GM12878 (cell line): ENCODE data around the gene MIEF1. TPM values are rescaled to one million over a fixed set of nuclear protein-coding genes. Genes with fewer than 3 reads are reported as not detected.

Source experiments
- BCL11A ChIP-seq: IDR thresholded peaks from 2 replicates; pipeline ENCODE4 v1.6.1; 2011; ENCODE audit warnings: low read depth, low read length
- BCL3 ChIP-seq: IDR thresholded peaks from 2 replicates; pipeline ENCODE4 v1.6.1; 2011; ENCODE audit warnings: borderline replicate concordance, low read depth, mild to moderate bottlenecking, moderate library complexity, low read length; ENCODE audit not compliant: insufficient read depth, poor library complexity, severe bottlenecking
- BRCA1 ChIP-seq: IDR thresholded peaks from 2 replicates; pipeline ENCODE4 v1.6.1; 2011; ENCODE audit warnings: low read depth, low read length, improper control_type of control experiment
- CHD4 ChIP-seq: fragments of 200-600 bp; sonication (generic); IDR thresholded peaks from 2 replicates; pipeline ENCODE4 v1.6.1; 2016; ENCODE audit warnings: mild to moderate bottlenecking
- FOS ChIP-seq: IDR thresholded peaks from 3 replicates; pipeline ENCODE4 v1.6.1; 2011; ENCODE audit warnings: borderline replicate concordance; ENCODE audit not compliant: insufficient read length; ENCODE audit errors: extremely low read depth
- HCFC1 ChIP-seq: fragments of 150-350 bp; IDR thresholded peaks from 2 replicates; pipeline ENCODE4 v1.6.1; 2014; ENCODE audit warnings: low read length
- HDAC6 ChIP-seq: fragments of 200-600 bp; sonication (generic); IDR thresholded peaks from one replicate; pipeline ENCODE4 v1.8.0; 2017; ENCODE audit warnings: antibody characterized with exemption; ENCODE audit not compliant: unreplicated experiment
- IRF3 ChIP-seq: fragments of 450-650 bp; IDR thresholded peaks from 2 replicates; pipeline ENCODE4 v1.6.1; 2014; ENCODE audit warnings: mild to moderate bottlenecking
- IRF4 ChIP-seq: IDR thresholded peaks from 2 replicates; pipeline ENCODE4 v1.6.1; 2011; ENCODE audit warnings: low read depth, low read length
- KDM1A ChIP-seq: fragments of 200-600 bp; sonication (generic); IDR thresholded peaks from 2 replicates; pipeline ENCODE4 v1.6.1; 2016; ENCODE audit warnings: borderline replicate concordance
- MEF2B ChIP-seq: fragments of 450-650 bp; IDR thresholded peaks from 2 replicates; pipeline ENCODE4 v1.6.1; 2018; ENCODE audit warnings: mild to moderate bottlenecking, moderate library complexity; ENCODE audit not compliant: partially characterized antibody, poor library complexity, severe bottlenecking
- MTA2 ChIP-seq: fragments of 450-650 bp; IDR thresholded peaks from 2 replicates; pipeline ENCODE4 v1.6.1; 2016; ENCODE audit warnings: low read depth, mild to moderate bottlenecking, moderate library complexity
- NBN ChIP-seq: fragments of 450-650 bp; IDR thresholded peaks from 2 replicates; pipeline ENCODE4 v1.6.1; 2016
- NFIC ChIP-seq: IDR thresholded peaks from 2 replicates; pipeline ENCODE4 v1.6.1; 2012; ENCODE audit warnings: low read depth, mild to moderate bottlenecking, inconsistent platforms, low read length, moderate library complexity
- NR2C1 ChIP-seq: fragments of 450-650 bp; IDR thresholded peaks from 2 replicates; pipeline ENCODE4 v1.6.1; 2017; ENCODE audit warnings: antibody characterized with exemption, mild to moderate bottlenecking, moderate library complexity
- NR2F1 ChIP-seq: fragments of 450-650 bp; conservative IDR thresholded peaks from 2 replicates; pipeline ENCODE4 v1.6.1; 2017; ENCODE audit warnings: mild to moderate bottlenecking
- POLR2A ChIP-seq: IDR thresholded peaks from 2 replicates; pipeline ENCODE4 v1.6.1; 2011; ENCODE audit warnings: low read depth, mild to moderate bottlenecking, low read length
- RAD21 ChIP-seq: IDR thresholded peaks from 2 replicates; pipeline ENCODE4 v1.6.1; 2011; ENCODE audit warnings: mild to moderate bottlenecking, low read depth, low read length, moderate library complexity; ENCODE audit not compliant: insufficient read depth
- RCOR1 ChIP-seq: conservative IDR thresholded peaks from 2 replicates; pipeline ENCODE4 v1.6.1; 2012; ENCODE audit warnings: low read depth, low read length, improper control_type of control experiment
- RELA ChIP-seq: fragments of 450-650 bp; IDR thresholded peaks from 2 replicates; pipeline ENCODE4 v1.8.0; 2014; ENCODE audit warnings: borderline replicate concordance; ENCODE audit not compliant: partially characterized antibody
- SIX5 ChIP-seq: IDR thresholded peaks from 2 replicates; pipeline ENCODE4 v1.6.1; 2011; ENCODE audit warnings: mild to moderate bottlenecking, low read depth, low read length, moderate library complexity; ENCODE audit not compliant: severe bottlenecking
- SMARCA5 ChIP-seq: fragments of 450-650 bp; IDR thresholded peaks from 2 replicates; pipeline ENCODE4 v1.6.1; 2017; ENCODE audit warnings: mild to moderate bottlenecking
- SP1 ChIP-seq: IDR thresholded peaks from one replicate; pipeline ENCODE4 v1.6.1; 2011; ENCODE audit warnings: low read depth, low read length
- TARDBP ChIP-seq: IDR thresholded peaks from 2 replicates; pipeline ENCODE4 v1.6.1; 2016; ENCODE audit warnings: borderline replicate concordance
- TCF12 ChIP-seq: IDR thresholded peaks from 2 replicates; pipeline ENCODE4 v1.6.1; 2011; ENCODE audit warnings: low read depth, mild to moderate bottlenecking, low read length
- YBX1 ChIP-seq: fragments of 450-650 bp; IDR thresholded peaks from 2 replicates; pipeline ENCODE4 v1.6.1; 2016; ENCODE audit warnings: antibody characterized with exemption
- ZBTB33 ChIP-seq: fragments of 450-650 bp; IDR thresholded peaks from 2 replicates; pipeline ENCODE4 v1.6.1; 2017; ENCODE audit warnings: mild to moderate bottlenecking
- ZNF207 ChIP-seq: fragments of 450-650 bp; IDR thresholded peaks from 2 replicates; pipeline ENCODE4 v1.6.1; 2014; ENCODE audit warnings: antibody characterized with exemption, mild to moderate bottlenecking, borderline replicate concordance
- ZNF384 ChIP-seq: IDR thresholded peaks from 2 replicates; pipeline ENCODE4 v1.6.1; 2012; ENCODE audit warnings: low read depth, mild to moderate bottlenecking, low read length, improper control_type of control experiment, borderline replicate concordance
- ZZZ3 ChIP-seq: IDR thresholded peaks from 2 replicates; pipeline ENCODE4 v1.6.1; 2011; ENCODE audit warnings: low read depth; ENCODE audit not compliant: control insufficient read depth, insufficient read length
- polyA plus RNA-seq, 11 experiments: library from polyadenylated mRNA; depleted of rRNA in 4 of 11; unstranded in 6 of 11; stranded (reverse) in 5 of 11; fragments of >200 nt; fragmentation: Nextera tagmentation in 4 of 11; fragmentation: Illumina TruSeq in 1 of 11; extraction: Ambion mirVana in 4 of 11; extraction: Trizol in 1 of 11; gene quantifications; 1 replicate in 1 of 11; 2 replicates in 10 of 11; pipeline versions ENCODE4 v1.2.1 to v1.2.3, GENCODE V29; 2011 to 2016; ENCODE audit warnings: inconsistent platforms in 2 of 11, missing spikeins in 2 of 11, low read depth in 1 of 11
- total RNA-seq, 4 experiments: library from RNA; depleted of rRNA in 3 of 4; stranded (reverse); fragments of >200 nt in 3 of 4; fragmentation: Illumina TruSeq in 1 of 4; extraction: Trizol in 1 of 4; gene quantifications; 2 replicates each; pipeline versions ENCODE4 v1.2.1 to v1.2.3, GENCODE V29; 2013 to 2021

Gene MIEF1
- total and polyA plus RNA-seq, 10 of the 15 experiments (the other 5 are each of a cell fraction or from before 2014, with no cell fraction given): 12.4 to 52.3 (median 29.3) TPM

GRCh38 chr22:39520226-39521105 lies 18.4 kb downstream of the MIEF1 start, which contains the start of gene ATF4 (continued):
- TF ChIP-seq RCOR1 (no peak), BCL11A (no peak), SP1 (no peak), IRF4 (0 out of 2 replicates have a peak, but pooled peaks have one; percentile 8), POLR2A (peak; percentile 93), NBN (peak; percentile 97), NR2C1 (peak; percentile 76), SIX5 (no peak), RELA (peak; percentile 18), FOS (no peak), TARDBP (peak; percentile 90), RAD21 (no peak), HDAC6 (peak; percentile 96), SMARCA5 (0 out of 2 replicates have a peak, but pooled peaks have one; percentile 76), ZZZ3 (no peak), IRF3 (no peak), ZNF207 (peak; percentile 77; the same call in 1 of the 2 replicates), MTA2 (peak; percentile 63), BRCA1 (no peak), HCFC1 (peak; percentile 48), YBX1 (no peak), ZBTB33 (no peak), NR2F1 (peak; percentile 33), MEF2B (peak; percentile 62), NFIC (no peak), CHD4 (no peak), KDM1A (no peak), TCF12 (peak; percentile 29; the same call in 1 of the 2 replicates), ZNF384 (no peak), BCL3 (peak; percentile 22)
